22Rv1 (cell line): Measurements from ENCODE around the gene CDC25C.

Experiments
- H3K27ac ChIP-seq: fragments of 450-650 bp; 2 replicates; pipeline ENCODE4 v1.5.1; 2017
- ZFX ChIP-seq: fragments of 450-650 bp; IDR thresholded peaks from 2 replicates; pipeline ENCODE4 v1.6.1; 2017; ENCODE audit warnings: antibody characterized with exemption, borderline replicate concordance
- TF ChIP-seq, protein P1 (sequence below): fragments of 450-650 bp; IDR thresholded peaks from 2 replicates; pipeline ENCODE4 v1.5.1; 2017; ENCODE audit warnings: mild to moderate bottlenecking

CDC25C gene

DNA sequence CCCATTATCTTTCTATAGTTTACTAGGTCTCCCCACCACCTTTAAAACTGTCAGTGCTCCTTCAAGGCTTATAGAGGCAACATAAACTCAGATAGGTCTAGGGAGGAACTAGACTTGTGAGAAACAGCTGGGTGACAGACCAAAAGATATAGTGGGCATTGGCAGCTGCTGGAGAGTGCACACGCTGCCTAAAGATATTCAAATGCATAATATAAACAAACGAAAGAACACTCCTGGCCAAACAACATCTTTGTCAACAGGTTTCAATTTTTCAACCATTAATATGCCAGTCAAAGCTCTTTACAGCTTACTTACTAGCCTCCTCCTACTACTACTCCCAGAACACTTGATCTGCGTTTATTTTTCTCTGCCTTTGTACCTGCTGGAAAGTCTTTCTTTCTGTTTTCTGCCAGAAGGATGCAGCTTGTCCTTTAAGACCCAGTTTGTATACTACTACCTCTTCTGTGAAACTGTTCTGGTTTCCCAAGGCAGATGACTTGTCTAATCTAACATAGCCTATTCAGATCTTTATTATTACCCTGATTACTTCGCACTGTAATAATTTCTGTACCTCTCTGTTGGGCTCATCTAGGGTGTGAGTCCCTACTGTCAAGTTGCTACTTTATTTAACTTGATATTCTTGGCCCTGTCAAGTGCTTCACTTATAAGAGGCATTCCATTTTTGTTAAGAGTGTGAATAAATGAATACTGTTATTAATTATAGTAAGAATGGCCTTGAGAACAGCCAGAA is 35.2 kb upstream of the CDC25C start:
- TF ChIP-seq ZFX, result no peak
- TF ChIP-seq, protein P1, sequence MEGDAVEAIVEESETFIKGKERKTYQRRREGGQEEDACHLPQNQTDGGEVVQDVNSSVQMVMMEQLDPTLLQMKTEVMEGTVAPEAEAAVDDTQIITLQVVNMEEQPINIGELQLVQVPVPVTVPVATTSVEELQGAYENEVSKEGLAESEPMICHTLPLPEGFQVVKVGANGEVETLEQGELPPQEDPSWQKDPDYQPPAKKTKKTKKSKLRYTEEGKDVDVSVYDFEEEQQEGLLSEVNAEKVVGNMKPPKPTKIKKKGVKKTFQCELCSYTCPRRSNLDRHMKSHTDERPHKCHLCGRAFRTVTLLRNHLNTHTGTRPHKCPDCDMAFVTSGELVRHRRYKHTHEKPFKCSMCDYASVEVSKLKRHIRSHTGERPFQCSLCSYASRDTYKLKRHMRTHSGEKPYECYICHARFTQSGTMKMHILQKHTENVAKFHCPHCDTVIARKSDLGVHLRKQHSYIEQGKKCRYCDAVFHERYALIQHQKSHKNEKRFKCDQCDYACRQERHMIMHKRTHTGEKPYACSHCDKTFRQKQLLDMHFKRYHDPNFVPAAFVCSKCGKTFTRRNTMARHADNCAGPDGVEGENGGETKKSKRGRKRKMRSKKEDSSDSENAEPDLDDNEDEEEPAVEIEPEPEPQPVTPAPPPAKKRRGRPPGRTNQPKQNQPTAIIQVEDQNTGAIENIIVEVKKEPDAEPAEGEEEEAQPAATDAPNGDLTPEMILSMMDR, result no peak
- peak overlapping the region; percentile 12; the same call in 1 of the 2 replicates for H3K27ac ChIP-seq

GRCh38 chr5:138364576-138364975 is 33.0 kb upstream of the CDC25C start:
- no peak overlapping the region for H3K27ac ChIP-seq
- no peak for TF ChIP-seq ZFX
- TF ChIP-seq, protein P1, result no peak

DNA sequence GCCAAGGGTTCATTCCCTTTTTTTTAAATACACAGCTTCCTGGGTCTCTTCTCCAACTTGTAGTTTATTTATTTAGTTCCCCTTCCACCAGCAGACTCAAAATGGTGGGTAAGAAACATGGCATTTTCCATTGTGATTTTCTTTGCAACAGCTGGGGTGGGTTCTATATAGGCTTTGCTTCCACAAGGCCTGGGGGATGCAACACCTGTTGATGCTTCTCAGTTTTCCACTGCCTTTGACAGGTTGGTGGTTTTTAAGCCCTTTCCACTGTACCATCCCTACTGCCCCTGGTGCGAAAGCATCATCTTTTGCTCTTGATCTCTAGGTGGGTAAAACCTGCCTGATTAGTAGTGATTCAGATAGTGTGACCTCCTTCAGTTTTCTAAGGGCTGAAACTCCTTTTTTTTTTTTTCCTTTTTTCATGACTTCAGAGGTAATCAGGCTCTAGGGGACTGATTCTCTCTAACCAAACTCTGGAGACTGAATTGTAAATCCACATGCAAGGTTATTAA is 29.4 kb upstream of the CDC25C start:
- TF ChIP-seq ZFX, result no peak
- TF ChIP-seq, protein P1, result no peak
- no peak overlapping the region; the same call in 1 of the 2 replicates for H3K27ac ChIP-seq

GRCh38 chr5:138359621-138360020 is 28.0 kb upstream of the CDC25C start:
- no peak for TF ChIP-seq ZFX
- TF ChIP-seq, protein P1, result no peak
- no peak overlapping the region for H3K27ac ChIP-seq

DNA sequence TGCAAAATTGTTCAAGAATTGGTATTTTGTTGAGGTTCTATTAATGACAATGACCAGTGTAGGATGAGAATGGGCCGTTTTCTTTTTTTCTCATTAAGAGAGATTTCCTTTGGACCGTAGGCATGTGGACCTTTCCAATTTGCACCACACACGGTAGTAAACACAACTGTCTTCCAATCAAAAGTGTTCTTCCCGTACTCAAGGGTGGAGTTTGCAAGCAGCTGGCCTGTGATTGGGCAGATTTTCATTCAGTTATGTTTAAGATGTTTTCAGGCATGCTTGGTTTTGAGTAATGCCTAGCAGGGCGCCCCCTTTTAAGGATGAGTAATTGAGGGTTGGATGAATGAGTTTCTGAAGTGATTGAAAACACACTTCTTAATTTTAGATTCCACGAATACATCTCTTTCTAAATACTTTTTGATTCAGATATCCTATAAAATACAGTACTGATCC is 23.3 kb upstream of the CDC25C start:
- TF ChIP-seq, protein P1, result no peak
- TF ChIP-seq ZFX, result no peak
- H3K27ac ChIP-seq, result no peak overlapping the region

GRCh38 chr5:138354387-138354786 is 22.8 kb upstream of the CDC25C start:
- H3K27ac ChIP-seq, result peak overlapping the region; percentile 81
- TF ChIP-seq ZFX, result no peak
- TF ChIP-seq, protein P1, result no peak

GRCh38 chr5:138353560-138354080 is 22.0 kb upstream of the CDC25C start:
- TF ChIP-seq ZFX, result no peak
- H3K27ac ChIP-seq, result peak overlapping the region; percentile 81
